Heart right ventricle (tissue), 16 donors: ENCODE measurements around the gene SLC22A3. TPM values are rescaled to one million over a fixed set of nuclear protein-coding genes. Genes with fewer than 3 reads are reported as not detected.

ENCODE experiments used
- ATAC-seq, 8 donors: fragments of 200-7000 bp; cut with Tn5 transposase; one replicate each; pipeline ENCODE4 v1.9.1; 2020; ENCODE audit warnings: mild to moderate bottlenecking in 8 of 8, moderate library complexity in 8 of 8, moderate number of reproducible peaks in 1 of 8
- DNase-seq, 2 donors: peaks; one replicate each; pipeline ENCODE4 v3.0.0-alpha.2; 2020
- H3K27ac ChIP-seq, 10 donors: fragments of 200-600 bp; sonication (generic) in 2 of 10; one replicate each; pipeline versions ENCODE4 v1.5.0 to v1.8.0; 2020 to 2022; ENCODE audit warnings: mild to moderate bottlenecking in 3 of 10
- H3K27me3 ChIP-seq, 7 donors: fragments of 200-600 bp; one replicate each; pipeline ENCODE4 v1.8.0; 2021 to 2022; ENCODE audit warnings: mild to moderate bottlenecking in 2 of 7
- H3K36me3 ChIP-seq, 9 donors: fragments of 200-600 bp; sonication (generic) in 1 of 9; one replicate each; pipeline versions ENCODE4 v1.5.0 to v1.8.0; 2020 to 2022; ENCODE audit warnings: mild to moderate bottlenecking in 2 of 9
- H3K4me1 ChIP-seq, 9 donors: fragments of 200-600 bp; sonication (generic) in 1 of 9; one replicate each; pipeline versions ENCODE4 v1.5.0 to v1.8.0; 2020 to 2022; ENCODE audit warnings: mild to moderate bottlenecking in 4 of 9
- H3K4me3 ChIP-seq, 10 donors: fragments of 200-600 bp; sonication (generic) in 2 of 10; one replicate each; pipeline versions ENCODE4 v1.5.0 to v1.8.0; 2020 to 2022; ENCODE audit warnings: mild to moderate bottlenecking in 7 of 10, moderate library complexity in 2 of 10
- H3K9me3 ChIP-seq, 11 donors: fragments of 200-600 bp in 10 of 11; sonication (generic) in 2 of 11; one replicate each; pipeline versions ENCODE4 v1.5.0 to v1.8.0; 2013 to 2022; ENCODE audit warnings: mild to moderate bottlenecking in 2 of 11, control low read depth in 1 of 11, moderate library complexity in 1 of 11
- WGBS, 2 donors: extraction: QIAGEN DNeasy Blood & Tissue Kit; methylation state at CpG; one replicate each; pipeline ENCODE4 v1.1.7; 2013; ENCODE audit warnings: inconsistent platforms in 1 of 2; 5-methylcytosine and 5-hydroxymethylcytosine counted together
- intact Hi-C, 10 donors: fragments of 100-400 bp; cut with DNase I; formaldehyde crosslinking; loops; one replicate each; pipeline versions ENCODE4 v1.11.1 to v1.14.2; 2022
- polyA plus RNA-seq, 2 donors: library from polyadenylated mRNA; stranded (reverse); fragments of 200-250 nt; gene quantifications; one replicate each; pipeline ENCODE4 v1.2.3, GENCODE V29; 2013
- total RNA-seq, 10 donors: library from RNA; stranded (reverse); fragmentation: NEBNext Ultra II Directional in 3 of 10; extraction: Animal tissue kit (Norgen Biotek cat#: 25700) in 3 of 10; gene quantifications; one replicate each; pipeline versions ENCODE4 v1.2.1 to v1.2.4, GENCODE V29; 2021 to 2023
- TF ChIP-seq, protein P1 (sequence below), 9 donors: fragments of 200-600 bp; sonication (generic) in 2 of 9; IDR thresholded peaks; one replicate each; pipeline versions ENCODE4 v1.5.0 to v1.8.0; 2021 to 2022; ENCODE audit warnings: antibody characterized with exemption in 9 of 9, mild to moderate bottlenecking in 5 of 9, moderate library complexity in 1 of 9
- donor health status: Arrhythmogenic right ventricular cardiomyopathy.
- donor health status: ischemic (EF 13 %, LVEDD 7.1; RV severe dilation, severe dysfunction).
- donor health status: healthy with polysubstance abuse.
- donor health status: DM: no; HTN: yes; CAD: no.
- donor health status: DM: no; HTN: no; CAD: no.
- donor health status: ischemic (EF 25% LVEDD 6.9; RV normal size, moderate dysfunction).
- donor health status: ischemic (EF 25% LVEDD 5.7; RV mildly dilated, moderate dysfunction).
- donor health status: healthy.
- donor health status: DM: yes; HTN: yes; CAD: no.
- donor health status: Ischemic cardiomyopathy.
- donor health status: ischemic (EF 35%, LVEDD 5.7; RV mildly dilated, moderate dysfunction).
- donor health status: nonischemic (EF 11% LVEDD 7.7; RV severe dilation, severe dysfunction).
- donor health status: DM: yes; HTN: yes; CAD: no.
- donor health status: PGD.
- donor health status: ischemic (EF 29% LVEDD 5.4; RV normal size, mild dysfunction).
- donor health status: nonischemic (EF 23%, LVEDD 6.1; RV moderate dilation, normal function).

Gene SLC22A3
- total and polyA plus RNA-seq, 12 donors, result 0.26 to 2.0 (median 0.71) TPM

DNA sequence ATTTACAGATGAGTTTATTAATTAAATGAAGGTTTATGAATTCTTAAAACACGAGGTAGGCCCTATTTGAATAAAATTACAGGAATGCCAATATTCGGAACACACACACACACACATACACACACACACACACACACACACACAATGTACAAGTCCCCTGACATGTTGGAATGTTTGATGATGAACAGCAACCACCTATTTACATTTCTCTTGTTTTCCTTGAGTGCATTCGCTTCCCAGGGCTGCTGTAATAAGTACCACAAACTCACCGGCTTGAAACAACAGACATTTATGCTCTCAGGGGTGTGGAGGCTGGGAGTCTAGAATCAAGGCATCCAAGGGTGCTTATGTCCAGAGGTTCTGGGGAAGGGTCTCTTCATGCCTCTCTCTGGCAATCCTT is 90.3 kb downstream of the SLC22A3 start:
- no peak for ATAC-seq
- WGBS, 2 donors, result 68 to 76% methylated on average over 4 of the region's 4 CpGs
- TF ChIP-seq, protein P1, sequence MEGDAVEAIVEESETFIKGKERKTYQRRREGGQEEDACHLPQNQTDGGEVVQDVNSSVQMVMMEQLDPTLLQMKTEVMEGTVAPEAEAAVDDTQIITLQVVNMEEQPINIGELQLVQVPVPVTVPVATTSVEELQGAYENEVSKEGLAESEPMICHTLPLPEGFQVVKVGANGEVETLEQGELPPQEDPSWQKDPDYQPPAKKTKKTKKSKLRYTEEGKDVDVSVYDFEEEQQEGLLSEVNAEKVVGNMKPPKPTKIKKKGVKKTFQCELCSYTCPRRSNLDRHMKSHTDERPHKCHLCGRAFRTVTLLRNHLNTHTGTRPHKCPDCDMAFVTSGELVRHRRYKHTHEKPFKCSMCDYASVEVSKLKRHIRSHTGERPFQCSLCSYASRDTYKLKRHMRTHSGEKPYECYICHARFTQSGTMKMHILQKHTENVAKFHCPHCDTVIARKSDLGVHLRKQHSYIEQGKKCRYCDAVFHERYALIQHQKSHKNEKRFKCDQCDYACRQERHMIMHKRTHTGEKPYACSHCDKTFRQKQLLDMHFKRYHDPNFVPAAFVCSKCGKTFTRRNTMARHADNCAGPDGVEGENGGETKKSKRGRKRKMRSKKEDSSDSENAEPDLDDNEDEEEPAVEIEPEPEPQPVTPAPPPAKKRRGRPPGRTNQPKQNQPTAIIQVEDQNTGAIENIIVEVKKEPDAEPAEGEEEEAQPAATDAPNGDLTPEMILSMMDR (IDR thresholded peaks at IDR 0.05), result no peak
- no peaks in the 10 kb centered on the region for H3K9me3 ChIP-seq
- intact Hi-C loops, result loop anchor here in 1 of 10 donors (10.0 kb wide), 1 partner anchor 214 kb away; no protein-coding TSS in a partner anchor
- H3K27me3 ChIP-seq, result peaks cover 0 to 25% (median 3%) of the 10 kb centered on the region in 7 donors
- no peak overlapping the region for H3K27ac ChIP-seq
- H3K4me1 ChIP-seq, result no peaks in the 10 kb centered on the region
- H3K4me3 ChIP-seq, result no peak overlapping the region
- no peak for DNase-seq
- no peaks in the 10 kb centered on the region for H3K36me3 ChIP-seq

DNA sequence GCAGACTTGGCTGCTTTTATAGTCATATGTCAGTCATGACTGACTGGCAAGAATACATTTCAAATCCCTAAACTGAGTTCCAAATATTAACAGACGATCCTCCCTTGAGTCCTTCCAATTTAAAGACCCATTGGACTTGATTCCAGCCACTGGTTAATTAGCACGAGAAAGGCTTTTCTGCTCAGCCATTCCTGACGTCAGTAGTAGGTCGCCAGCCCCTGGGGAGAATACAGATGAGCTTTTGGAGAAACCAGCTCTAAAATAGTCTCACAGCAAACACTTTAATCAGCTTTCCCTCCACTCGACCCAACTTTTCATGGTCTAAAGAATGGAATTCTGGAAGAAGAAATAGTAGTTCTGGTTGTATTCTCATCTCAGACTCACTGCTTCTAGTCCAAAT is 91.6 kb downstream of the SLC22A3 start:
- DNase-seq (peak in 1 of 2 donors; percentile 41), ATAC-seq (peak in 3 of 8 donors; percentile 47 to 67 (median 54))
- Histone ChIP-seq H3K9me3 (no peaks in the 10 kb centered on the region), H3K36me3 (no peaks in the 10 kb centered on the region), H3K27ac (no peak overlapping the region), H3K27me3 (peaks cover 0 to 25% (median 3%) of the 10 kb centered on the region in 7 donors), H3K4me3 (no peak overlapping the region), H3K4me1 (no peaks in the 10 kb centered on the region)
- intact Hi-C loops, result loop anchor here in 1 of 10 donors (10.0 kb wide), 1 partner anchor 215 kb away; no protein-coding TSS in a partner anchor
- WGBS, 2 donors, result 35 to 43% methylated on average over 5 of the region's 5 CpGs
- TF ChIP-seq, protein P1 (IDR thresholded peaks at IDR 0.05), result no peak

DNA sequence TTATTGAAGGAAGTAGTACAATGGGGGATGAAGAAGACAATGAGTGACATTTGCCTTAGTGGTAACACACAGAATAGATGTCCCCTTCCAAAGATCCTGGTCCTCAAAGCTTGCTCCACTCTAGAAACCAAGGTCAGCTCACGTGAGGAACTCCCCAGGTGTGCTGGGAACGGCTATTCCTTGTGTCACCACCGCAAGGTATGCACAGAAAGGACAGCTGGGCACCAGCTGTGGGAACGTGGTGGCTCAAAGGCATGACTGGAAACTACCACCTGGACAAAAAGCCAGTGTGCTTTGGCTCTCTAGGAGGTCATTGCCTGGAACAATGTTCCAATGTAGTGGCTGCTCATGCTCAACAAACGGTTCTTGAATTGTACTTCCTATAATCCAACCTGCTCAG is 94.0 kb downstream of the SLC22A3 start:
- no peak for DNase-seq
- ATAC-seq, result no peak
- no peaks in the 10 kb centered on the region for H3K36me3 ChIP-seq
- H3K9me3 ChIP-seq, result no peaks in the 10 kb centered on the region
- TF ChIP-seq, protein P1 (IDR thresholded peaks at IDR 0.05), result no peak
- peaks cover 0 to 13% (median 3%) of the 10 kb centered on the region in 7 donors for H3K27me3 ChIP-seq
- no peak overlapping the region for H3K4me3 ChIP-seq
- intact Hi-C loops, result no loop called here
- no peaks in the 10 kb centered on the region for H3K4me1 ChIP-seq
- 81 to 86% methylated on average over 5 of the region's 5 CpGs for WGBS, 2 donors
- H3K27ac ChIP-seq, result no peak overlapping the region

DNA sequence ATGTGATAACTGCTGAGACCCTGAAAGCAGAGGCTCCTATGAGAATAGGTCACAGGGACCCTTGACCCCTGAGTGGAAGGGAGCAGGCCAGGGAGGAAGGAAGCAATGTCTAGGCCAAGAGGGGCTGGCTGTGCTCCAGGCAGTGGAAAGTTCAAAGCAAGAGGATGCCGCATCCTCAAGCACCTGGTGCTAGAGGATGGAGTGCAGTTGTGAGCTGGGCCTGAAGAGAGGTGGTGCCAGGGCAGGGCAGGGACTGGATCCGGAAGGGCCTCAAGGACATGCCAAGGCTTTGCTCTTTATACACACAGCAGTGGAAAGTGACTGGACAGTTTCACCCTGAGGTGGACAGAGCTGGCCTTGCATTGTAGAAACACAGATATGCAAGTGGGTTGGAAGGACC is 97.0 kb downstream of the SLC22A3 start:
- Histone ChIP-seq H3K4me3 (no peak overlapping the region), H3K9me3 (peaks cover 0 to 6% (median 0%) of the 10 kb centered on the region in 11 donors), H3K27ac (no peak overlapping the region), H3K27me3 (peaks cover 0 to 10% (median 0%) of the 10 kb centered on the region in 7 donors), H3K36me3 (no peaks in the 10 kb centered on the region), H3K4me1 (no peaks in the 10 kb centered on the region)
- no peak for ATAC-seq
- 66 to 67% methylated on average over 2 of the region's 2 CpGs for WGBS, 2 donors
- no peak for DNase-seq
- TF ChIP-seq, protein P1 (IDR thresholded peaks at IDR 0.05), result no peak
- intact Hi-C loops, result no loop called here
